ENCODE results near the gene GIT1. TPM values are rescaled to one million over a fixed set of nuclear protein-coding genes. Genes with fewer than 3 reads are reported as not detected.

GIT1 gene
- total RNA-seq, 1 donor from 2014 or later = 63.8 TPM

GRCh38 chr17:29576214-29577000 is 13.0 kb downstream of the GIT1 start:
- Histone ChIP-seq H3K4me3 (ENCODE audit: low read depth, low read length) (no peak overlapping the region), H3K36me3 (ENCODE audit: control insufficient read depth, insufficient read depth, low read length) (peaks cover 9% of the 10 kb centered on the region), H3K27me3 (ENCODE audit: control insufficient read depth, insufficient read depth, low read length) (no peaks in the 10 kb centered on the region)
- no peak for DNase-seq (ENCODE audit: low read depth)
- no peak for TF ChIP-seq CTCF (IDR thresholded peaks at IDR 0.05; ENCODE audit: insufficient read depth, low read length, poor library complexity, severe bottlenecking)

DNA sequence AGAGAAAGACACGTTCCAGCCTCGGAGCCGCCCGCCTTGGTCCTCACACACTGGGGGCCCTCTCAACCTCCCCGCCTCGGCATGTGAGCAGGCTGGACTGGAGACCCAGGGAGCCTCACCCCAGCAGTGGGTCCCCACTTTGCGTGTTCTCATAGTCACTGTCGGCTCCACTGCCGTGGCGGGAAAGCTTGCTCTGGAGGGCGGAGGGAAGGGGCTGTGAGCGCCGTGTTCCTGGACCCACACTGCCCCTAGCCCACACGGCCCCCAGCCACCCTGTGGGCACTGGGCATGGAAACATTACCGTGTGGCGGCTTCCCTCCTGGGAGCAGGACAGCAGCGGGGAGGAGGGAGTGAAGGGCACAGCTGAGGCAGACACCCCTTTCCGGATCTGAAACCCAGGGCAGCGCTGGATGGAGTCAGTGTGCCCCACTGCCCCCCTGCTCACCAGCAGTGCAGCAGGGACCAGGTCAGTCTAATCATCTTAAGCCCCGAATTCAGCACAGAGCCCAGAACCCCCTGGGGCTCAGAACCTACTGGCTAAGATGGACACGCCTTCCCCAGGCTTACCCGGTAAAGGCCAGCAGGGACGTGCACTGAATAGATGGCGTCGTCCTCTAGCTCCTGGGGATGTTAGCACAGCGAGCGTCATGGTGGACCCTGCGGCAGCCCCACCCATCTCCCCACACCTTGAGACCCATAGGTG is 13.8 kb downstream of the GIT1 start:
- peaks cover 9% of the 10 kb centered on the region for H3K36me3 ChIP-seq (ENCODE audit: control insufficient read depth, insufficient read depth, low read length)
- H3K4me3 ChIP-seq (ENCODE audit: low read depth, low read length) = no peak overlapping the region
- no peak for DNase-seq (ENCODE audit: low read depth)
- H3K27me3 ChIP-seq (ENCODE audit: control insufficient read depth, insufficient read depth, low read length) = no peaks in the 10 kb centered on the region
- TF ChIP-seq CTCF (IDR thresholded peaks at IDR 0.05; ENCODE audit: insufficient read depth, low read length, poor library complexity, severe bottlenecking) = no peak

GRCh38 chr17:29574732-29575510 is 14.5 kb downstream of the GIT1 start:
- H3K4me3 ChIP-seq (ENCODE audit: low read depth, low read length) = no peak overlapping the region
- TF ChIP-seq CTCF (IDR thresholded peaks at IDR 0.05; ENCODE audit: insufficient read depth, low read length, poor library complexity, severe bottlenecking) = no peak
- H3K27me3 ChIP-seq (ENCODE audit: control insufficient read depth, insufficient read depth, low read length) = no peaks in the 10 kb centered on the region
- DNase-seq (ENCODE audit: low read depth) = no peak
- H3K36me3 ChIP-seq (ENCODE audit: control insufficient read depth, insufficient read depth, low read length) = peaks cover 9% of the 10 kb centered on the region

DNA sequence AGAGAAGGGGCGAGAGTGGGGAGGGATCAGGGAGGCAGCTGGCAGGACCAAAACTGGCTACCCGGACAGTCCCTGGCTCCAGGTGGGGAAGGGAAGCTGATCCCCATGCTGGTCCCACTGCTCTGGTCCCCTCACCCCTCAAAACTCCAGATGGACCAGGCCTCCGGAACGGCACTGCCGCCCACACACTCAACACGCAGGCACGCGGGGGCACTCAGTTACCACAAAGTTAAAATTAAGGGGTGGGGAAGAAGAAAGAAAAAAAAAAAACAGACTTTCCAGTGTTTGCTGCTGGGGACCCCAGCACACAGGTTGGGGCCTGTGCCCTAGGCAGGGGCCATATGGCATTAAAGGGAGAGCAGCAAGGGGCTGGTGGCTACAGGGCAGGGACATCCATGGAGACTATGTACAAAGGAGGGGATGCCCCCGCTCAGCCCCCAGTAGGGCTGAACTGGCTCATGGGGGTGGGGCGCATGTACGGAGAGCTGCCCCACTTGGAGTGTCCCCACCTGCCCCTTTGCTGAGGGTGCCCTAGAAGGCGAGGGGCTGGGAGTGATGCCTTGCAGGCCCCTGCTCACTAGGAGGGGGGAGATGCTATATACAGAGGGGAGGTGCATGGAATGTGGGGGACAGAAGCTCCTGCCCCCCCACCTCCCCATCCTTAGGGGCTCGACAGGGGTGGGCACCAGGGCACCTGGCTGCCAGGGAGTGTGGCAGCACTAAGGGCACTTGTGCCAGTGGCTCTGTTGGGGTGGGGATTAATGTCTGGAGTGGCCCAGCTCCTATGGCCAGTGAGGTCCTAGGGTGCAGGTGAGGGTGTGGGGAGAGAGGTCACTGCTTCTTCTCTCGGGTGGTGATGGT is 15.3 kb downstream of the GIT1 start:
- no peak for TF ChIP-seq CTCF (IDR thresholded peaks at IDR 0.05; ENCODE audit: insufficient read depth, low read length, poor library complexity, severe bottlenecking)
- no peaks in the 10 kb centered on the region for H3K27me3 ChIP-seq (ENCODE audit: control insufficient read depth, insufficient read depth, low read length)
- H3K36me3 ChIP-seq (ENCODE audit: control insufficient read depth, insufficient read depth, low read length) = peaks cover 9% of the 10 kb centered on the region
- no peak overlapping the region for H3K4me3 ChIP-seq (ENCODE audit: low read depth, low read length)
- DNase-seq (ENCODE audit: low read depth) = no peak

DNA sequence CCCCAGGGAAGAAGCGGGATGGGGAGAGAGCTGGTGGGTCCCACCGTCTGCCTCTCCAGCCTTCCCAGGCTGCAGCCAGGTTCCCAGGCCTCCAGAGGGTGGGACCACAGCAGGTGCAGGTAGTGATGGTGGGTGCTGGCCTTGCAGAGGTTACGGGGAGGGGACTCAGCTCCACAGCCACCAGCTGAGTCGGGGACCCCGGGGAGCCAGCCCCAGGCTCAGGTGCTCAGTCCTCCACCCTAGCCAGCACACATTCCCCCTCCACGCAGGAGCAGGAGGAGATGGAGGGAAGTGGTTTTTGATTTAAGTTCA is 15.9 kb downstream of the GIT1 start:
- DNase-seq (ENCODE audit: low read depth) = no peak
- Histone ChIP-seq H3K27me3 (ENCODE audit: control insufficient read depth, insufficient read depth, low read length) (no peaks in the 10 kb centered on the region), H3K4me3 (ENCODE audit: low read depth, low read length) (no peak overlapping the region), H3K36me3 (ENCODE audit: control insufficient read depth, insufficient read depth, low read length) (peaks cover 9% of the 10 kb centered on the region)
- no peak for TF ChIP-seq CTCF (IDR thresholded peaks at IDR 0.05; ENCODE audit: insufficient read depth, low read length, poor library complexity, severe bottlenecking)

All from kidney epithelial cell (primary cell).